Urinary bladder (tissue), 4 donors: ENCODE results near the gene NEAT1. TPM values are rescaled to one million over a fixed set of nuclear protein-coding genes. Genes with fewer than 3 reads are reported as not detected.
A peak's percentile ranks its signal among the peaks of the same experiment; 100 is the strongest.

ENCODE experiments used
- DNase-seq: peaks from one replicate; pipeline ENCODE4 v3.0.0-alpha.2; 2015; ENCODE audit errors: extremely low spot score
- H3K27ac ChIP-seq: one replicate; pipeline ENCODE4 v1.5.1; 2013; ENCODE audit warnings: low read depth, mild to moderate bottlenecking, moderate library complexity
- H3K36me3 ChIP-seq: one replicate; pipeline ENCODE4 v1.6.1; 2013; ENCODE audit warnings: mild to moderate bottlenecking, moderate library complexity; ENCODE audit not compliant: insufficient read depth
- H3K4me1 ChIP-seq: one replicate; pipeline ENCODE4 v1.6.1; 2013; ENCODE audit warnings: mild to moderate bottlenecking, moderate library complexity; ENCODE audit not compliant: insufficient read depth
- H3K4me3 ChIP-seq: one replicate; pipeline ENCODE4 v1.5.1; 2013; ENCODE audit warnings: low read depth, low read length
- whole genome bisulfite sequencing: extraction: QIAGEN DNeasy Blood & Tissue Kit; methylation state at CpG from one replicate; pipeline ENCODE4 v1.1.7; 2013; 5-methylcytosine and 5-hydroxymethylcytosine counted together
- polyA plus RNA-seq: library from polyadenylated mRNA; stranded (reverse); fragments of 200-250 nt; gene quantifications from one replicate; pipeline ENCODE4 v1.2.3, GENCODE V29; 2013
- total RNA-seq: library from RNA; depleted of rRNA; stranded (reverse); fragments of >200 nt; gene quantifications from one replicate; pipeline ENCODE4 v1.2.3, GENCODE V29; 2014
- donor health status: healthy with polysubstance abuse.
- donor health status: healthy.

The NEAT1 gene
- total and polyA plus RNA-seq, 2 donors = 104 to 450 TPM

GRCh38 chr11:65485920-65486219 lies 63.3 kb downstream of the NEAT1 start:
- no peaks in the 10 kb centered on the region for H3K4me1 ChIP-seq
- no peak overlapping the region for H3K4me3 ChIP-seq
- H3K27ac ChIP-seq = no peak overlapping the region
- DNase-seq = no peak
- WGBS = 29% methylated on average over 5 of the region's 5 CpGs
- no peaks in the 10 kb centered on the region for H3K36me3 ChIP-seq

- DNase-seq = no peak
- no peaks in the 10 kb centered on the region for H3K36me3 ChIP-seq
- peak overlapping the region; percentile 81 for H3K27ac ChIP-seq
- 62% methylated on average over 10 of the region's 10 CpGs for WGBS
- H3K4me1 ChIP-seq = no peaks in the 10 kb centered on the region
- no peak overlapping the region for H3K4me3 ChIP-seq
These were observed 64.2 kb downstream of the NEAT1 start for GRCh38 chr11:65486570-65487466.

- Histone ChIP-seq H3K27ac (peak overlapping the region; percentile 89), H3K4me3 (no peak overlapping the region), H3K36me3 (no peaks in the 10 kb centered on the region), H3K4me1 (no peaks in the 10 kb centered on the region)
- DNase-seq = peak; percentile 99
- WGBS = 6% methylated on average over 17 of the region's 17 CpGs
These were observed 65.1 kb downstream of the NEAT1 start for GRCh38 chr11:65487467-65488272.

- Histone ChIP-seq H3K4me1 (no peaks in the 10 kb centered on the region), H3K4me3 (no peak overlapping the region), H3K27ac (peak overlapping the region; percentile 89), H3K36me3 (no peaks in the 10 kb centered on the region)
- DNase-seq = no peak
- 21% methylated on average over 10 of the region's 10 CpGs for whole genome bisulfite sequencing
These were observed 65.9 kb downstream of the NEAT1 start for GRCh38 chr11:65488273-65489034.

- WGBS = 22% methylated on average over 10 of the region's 10 CpGs
- no peak for DNase-seq
- H3K4me3 ChIP-seq = no peak overlapping the region
These were observed 66.6 kb downstream of the NEAT1 start for GRCh38 chr11:65489035-65489705.

GRCh38 chr11:65489706-65490320 lies 67.2 kb downstream of the NEAT1 start:
- no peaks in the 10 kb centered on the region for H3K4me1 ChIP-seq
- no peaks in the 10 kb centered on the region for H3K36me3 ChIP-seq
- 22% methylated on average over 8 of the region's 8 CpGs for WGBS
- peak overlapping the region; percentile 60 for H3K27ac ChIP-seq
- DNase-seq = no peak
- no peak overlapping the region for H3K4me3 ChIP-seq

More at GRCh38 chr11:65489035-65489705, 66.6 kb downstream of the NEAT1 start:
- Histone ChIP-seq H3K4me1 (no peaks in the 10 kb centered on the region), H3K36me3 (no peaks in the 10 kb centered on the region), H3K27ac (peak overlapping the region; percentile 60)

- no peak for DNase-seq
- no peak overlapping the region for H3K4me3 ChIP-seq
- H3K36me3 ChIP-seq = no peaks in the 10 kb centered on the region
- 67% methylated on average over 3 of the region's 3 CpGs for WGBS
- peak overlapping the region; percentile 73 for H3K27ac ChIP-seq
- no peaks in the 10 kb centered on the region for H3K4me1 ChIP-seq
These were observed 68.5 kb downstream of the NEAT1 start for GRCh38 chr11:65491163-65491465.

- peak overlapping the region; percentile 91 for H3K27ac ChIP-seq
- no peak overlapping the region for H3K4me3 ChIP-seq
- DNase-seq = no peak
- H3K36me3 ChIP-seq = no peaks in the 10 kb centered on the region
- 28% methylated on average over 17 of the region's 17 CpGs for WGBS
- peaks cover under 1% of the 10 kb centered on the region for H3K4me1 ChIP-seq
These were observed 69.2 kb downstream of the NEAT1 start for GRCh38 chr11:65491614-65492386.

- 34% methylated on average over 4 of the region's 4 CpGs for WGBS
- DNase-seq = no peak
- Histone ChIP-seq H3K36me3 (no peaks in the 10 kb centered on the region), H3K4me1 (peaks cover 1% of the 10 kb centered on the region), H3K4me3 (no peak overlapping the region), H3K27ac (peak overlapping the region; percentile 91)
These were observed 69.7 kb downstream of the NEAT1 start for GRCh38 chr11:65492387-65492636.

GRCh38 chr11:65492637-65493366 lies 70.2 kb downstream of the NEAT1 start:
- DNase-seq = no peak

GRCh38 chr11:65493367-65494176 lies 71.0 kb downstream of the NEAT1 start:
- Histone ChIP-seq H3K4me1 (peaks cover 1% of the 10 kb centered on the region), H3K36me3 (no peaks in the 10 kb centered on the region), H3K4me3 (no peak overlapping the region), H3K27ac (peak overlapping the region; percentile 91)
- WGBS = 42% methylated on average over 12 of the region's 12 CpGs
- DNase-seq = no peak

More at GRCh38 chr11:65492637-65493366, 70.2 kb downstream of the NEAT1 start:
- Histone ChIP-seq H3K27ac (peak overlapping the region; percentile 91), H3K4me1 (peaks cover 1% of the 10 kb centered on the region), H3K36me3 (no peaks in the 10 kb centered on the region), H3K4me3 (no peak overlapping the region)
- 20% methylated on average over 6 of the region's 6 CpGs for WGBS
